Aorta (tissue), 5 donors: ENCODE results near the gene GPR146. TPM values are rescaled to one million over a fixed set of nuclear protein-coding genes. Genes with fewer than 3 reads are reported as not detected.
"Not testable (repeated sequence)": the region's sequence is repeated elsewhere in the genome, so short reads cannot be mapped to it uniquely, and the experiment has no call there.

Experiments
- ATAC-seq: fragments of 200-7000 bp; cut with Tn5 transposase; one replicate; pipeline ENCODE4 v1.9.1; 2022; ENCODE audit warnings: moderate library complexity; ENCODE audit not compliant: low FRiP score
- DNase-seq, 2 donors: peaks; one replicate each; pipeline ENCODE4 v3.0.0-alpha.2; 2020
- H3K27ac ChIP-seq, 2 donors: one replicate each; pipeline ENCODE4 v1.5.1; 2013; ENCODE audit warnings: low read length in 2 of 2, mild to moderate bottlenecking in 2 of 2, moderate library complexity in 2 of 2, control low read depth in 1 of 2, inconsistent platforms in 1 of 2, low read depth in 1 of 2
- H3K27me3 ChIP-seq, 2 donors: one replicate each; pipeline ENCODE4 v1.6.1; 2013; ENCODE audit warnings: control low read depth in 1 of 2, low read length in 1 of 2, mild to moderate bottlenecking in 1 of 2, moderate library complexity in 1 of 2; ENCODE audit not compliant: insufficient read depth in 2 of 2, control insufficient read depth in 1 of 2
- H3K36me3 ChIP-seq, 2 donors: one replicate each; pipeline ENCODE4 v1.6.1; 2013; ENCODE audit warnings: control low read depth in 1 of 2, low read length in 1 of 2, mild to moderate bottlenecking in 1 of 2; ENCODE audit not compliant: insufficient read depth in 2 of 2, control insufficient read depth in 1 of 2
- H3K4me1 ChIP-seq, 2 donors: one replicate each; pipeline ENCODE4 v1.6.1; 2013; ENCODE audit warnings: low read length in 2 of 2, control low read depth in 1 of 2, mild to moderate bottlenecking in 1 of 2, moderate library complexity in 1 of 2; ENCODE audit not compliant: insufficient read depth in 2 of 2, control insufficient read depth in 1 of 2
- H3K4me3 ChIP-seq, 2 donors: one replicate each; pipeline ENCODE4 v1.5.1; 2013; ENCODE audit warnings: low read length in 2 of 2, control low read depth in 1 of 2, mild to moderate bottlenecking in 1 of 2
- H3K9me3 ChIP-seq: one replicate; pipeline ENCODE4 v1.6.1; 2013; ENCODE audit warnings: mild to moderate bottlenecking, low read length; ENCODE audit not compliant: control insufficient read depth
- whole genome bisulfite sequencing, 2 donors: extraction: QIAGEN DNeasy Blood & Tissue Kit; methylation state at CpG; one replicate each; pipeline ENCODE4 v1.1.7; 2013; 5-methylcytosine and 5-hydroxymethylcytosine counted together
- intact Hi-C, 2 donors: fragments of 100-400 bp; cut with DNase I; formaldehyde crosslinking; loops; one replicate each; pipeline versions ENCODE4 v1.14.2 to v1.15.0; 2022
- polyA plus RNA-seq, 2 donors: library from polyadenylated mRNA; stranded (reverse); fragments of 200-250 nt; gene quantifications; one replicate each; pipeline ENCODE4 v1.2.3, GENCODE V29; 2013
- total RNA-seq, 2 donors: library from RNA; stranded (reverse); fragmentation: NEBNext Ultra II Directional; extraction: Animal tissue kit (Norgen Biotek cat#: 25700); gene quantifications; one replicate each; pipeline ENCODE4 v1.2.1, GENCODE V29; 2021
- donor health status: healthy with polysubstance abuse.
- donor health status: Bipolar disorder and iron deficiency.
- donor health status: DM: no; HTN: no; CAD: no.
- donor health status: DM: no; HTN: no; CAD: no.
- donor health status: DM: yes; HTN: yes; CAD: no.

The GPR146 gene
- total and polyA plus RNA-seq, 4 donors, result 2.2 to 44.2 (median 10.4) TPM

GRCh38 chr7:1065585-1066241, 21.4 kb downstream of the GPR146 start:
- intact Hi-C loops, result loop anchor here (1.0 kb wide), 1 partner anchor 72 kb away; no protein-coding TSS in a partner anchor
- ATAC-seq (peak; percentile 93), DNase-seq (peak; percentile 88 to 96)
- no peak overlapping the region for H3K4me3 ChIP-seq
- no peaks in the 10 kb centered on the region for H3K9me3 ChIP-seq
- no peaks in the 10 kb centered on the region for H3K4me1 ChIP-seq
- no peaks in the 10 kb centered on the region for H3K36me3 ChIP-seq
- H3K27me3 ChIP-seq, result no peaks in the 10 kb centered on the region
- no peak overlapping the region for H3K27ac ChIP-seq
- 9% methylated on average over 48 of the region's 48 CpGs for WGBS, 2 donors

GRCh38 chr7:1066242-1066588, 21.9 kb downstream of the GPR146 start:
- Histone ChIP-seq H3K27ac (no peak overlapping the region), H3K9me3 (no peaks in the 10 kb centered on the region), H3K4me1 (no peaks in the 10 kb centered on the region), H3K4me3 (no peak overlapping the region), H3K36me3 (no peaks in the 10 kb centered on the region), H3K27me3 (no peaks in the 10 kb centered on the region)
- intact Hi-C loops, result no loop called here
- DNase-seq (no peak), ATAC-seq (no peak)
- 62 to 63% methylated on average over 21 of the region's 21 CpGs for WGBS, 2 donors

DNA sequence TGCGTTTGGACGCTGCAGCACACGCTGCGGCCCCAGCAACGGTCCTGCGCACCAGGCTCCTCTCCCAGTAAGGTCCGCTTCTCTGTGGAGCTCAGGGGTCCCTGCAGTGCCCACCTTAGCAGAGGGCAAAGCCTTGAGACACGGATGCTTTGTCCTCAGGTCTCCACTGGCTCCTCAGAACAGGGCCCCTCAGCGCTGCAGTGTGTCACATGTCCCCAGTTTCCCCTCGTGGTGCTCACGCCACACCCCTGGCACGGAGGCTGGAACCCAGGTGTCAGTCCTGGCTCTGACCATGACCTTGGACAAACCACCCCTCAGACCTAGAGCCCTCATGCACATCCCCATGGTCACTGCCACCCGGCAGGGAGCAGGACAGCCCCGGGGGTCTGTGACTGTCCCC, 23.7 kb downstream of the GPR146 start:
- no peak overlapping the region for H3K4me3 ChIP-seq
- ATAC-seq (no peak), DNase-seq (no peak)
- no peaks in the 10 kb centered on the region for H3K9me3 ChIP-seq
- H3K36me3 ChIP-seq, result no peaks in the 10 kb centered on the region
- no peaks in the 10 kb centered on the region for H3K4me1 ChIP-seq
- no peaks in the 10 kb centered on the region for H3K27me3 ChIP-seq
- intact Hi-C loops, result no loop called here
- WGBS, 2 donors, result 90 to 95% methylated on average over 14 of the region's 14 CpGs
- H3K27ac ChIP-seq, result no peak overlapping the region

- H3K36me3 ChIP-seq, result no peaks in the 10 kb centered on the region
- intact Hi-C loops, result no loop called here
- H3K9me3 ChIP-seq, result no peaks in the 10 kb centered on the region
- H3K27me3 ChIP-seq, result no peaks in the 10 kb centered on the region
- H3K27ac ChIP-seq, result no peak overlapping the region
- ATAC-seq, result no peak
- H3K4me1 ChIP-seq, result no peaks in the 10 kb centered on the region
- whole genome bisulfite sequencing, 2 donors, result 82 to 92% methylated on average over 11 of the region's 11 CpGs
- H3K4me3 ChIP-seq, result no peak overlapping the region
- DNase-seq, result no peak
Observed at GRCh38 chr7:1068619-1069018, 24.3 kb downstream of the GPR146 start.

GRCh38 chr7:1070544-1071011, 26.2 kb downstream of the GPR146 start:
- no peak overlapping the region for H3K4me3 ChIP-seq
- ATAC-seq, result no peak
- WGBS, 2 donors, result 94% methylated on average over 42 of the region's 42 CpGs
- no peaks in the 10 kb centered on the region for H3K4me1 ChIP-seq
- H3K27ac ChIP-seq, result no peak overlapping the region
- no peak for DNase-seq
- no peaks in the 10 kb centered on the region for H3K36me3 ChIP-seq
- H3K9me3 ChIP-seq, result no peaks in the 10 kb centered on the region
- H3K27me3 ChIP-seq, result no peaks in the 10 kb centered on the region
- intact Hi-C loops, result no loop called here

DNA sequence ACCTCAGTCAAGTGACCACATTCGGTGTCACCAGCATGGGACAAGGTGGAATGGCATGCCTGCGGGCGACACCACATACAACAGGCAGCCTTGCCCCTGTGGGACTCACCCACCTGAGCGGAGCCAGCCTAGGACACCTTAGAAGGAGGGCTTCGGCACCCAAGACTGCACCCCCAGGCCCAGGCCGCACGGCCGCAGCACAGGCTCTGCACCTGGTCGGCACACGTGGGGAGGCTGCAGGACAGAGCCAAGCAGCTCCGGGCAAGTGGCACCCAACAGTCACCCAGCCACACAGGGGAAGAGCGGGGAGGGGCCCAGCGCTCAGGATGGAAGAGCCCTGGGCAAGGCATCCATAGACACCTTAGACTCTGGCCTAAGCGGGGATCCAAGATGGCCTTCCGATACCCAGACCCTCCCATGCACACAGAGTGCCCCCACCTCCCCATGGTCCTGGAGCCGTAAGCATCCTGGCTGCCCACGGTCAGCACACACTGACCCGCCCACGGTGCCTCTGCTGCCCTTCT, 27.4 kb downstream of the GPR146 start:
- intact Hi-C loops, result no loop called here
- no peaks in the 10 kb centered on the region for H3K36me3 ChIP-seq
- no peaks in the 10 kb centered on the region for H3K27me3 ChIP-seq
- ATAC-seq (no peak), DNase-seq (no peak)
- H3K4me3 ChIP-seq, result no peak overlapping the region
- no peak overlapping the region for H3K27ac ChIP-seq
- H3K9me3 ChIP-seq, result no peaks in the 10 kb centered on the region
- WGBS, 2 donors, result 95% methylated on average over 19 of the region's 19 CpGs
- no peaks in the 10 kb centered on the region for H3K4me1 ChIP-seq

- intact Hi-C loops, result no loop called here
- Histone ChIP-seq H3K4me1 (no peaks in the 10 kb centered on the region), H3K36me3 (no peaks in the 10 kb centered on the region), H3K9me3 (no peaks in the 10 kb centered on the region), H3K27ac (no peak overlapping the region), H3K4me3 (no peak overlapping the region), H3K27me3 (no peaks in the 10 kb centered on the region)
- DNase-seq, result no peak
- 57 to 72% methylated on average over 41 to 61 of the region's 61 CpGs for WGBS, 2 donors
- ATAC-seq, result no peak
Observed at GRCh38 chr7:1073142-1073977, 29.0 kb downstream of the GPR146 start.

DNA sequence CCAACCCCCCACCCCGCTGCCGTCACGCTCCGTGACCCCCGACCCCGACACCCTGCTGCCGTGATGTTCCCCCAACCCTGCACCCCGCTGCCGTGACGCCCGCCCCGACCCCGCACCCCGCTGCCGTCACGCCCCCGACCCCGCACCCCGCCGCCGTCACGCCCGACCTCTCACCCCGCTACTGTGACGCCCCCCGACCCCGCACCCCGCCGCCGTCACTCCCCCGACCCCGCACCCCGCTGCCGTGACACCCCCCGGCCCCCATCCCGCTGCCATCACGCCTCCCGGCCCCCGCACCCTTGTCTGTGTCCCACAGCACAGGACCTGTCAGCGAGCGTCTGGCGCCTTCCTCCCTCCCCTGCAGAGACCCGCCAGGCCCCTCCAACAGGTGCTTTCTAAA, 29.7 kb downstream of the GPR146 start:
- WGBS, 2 donors, result 87 to 93% methylated on average over 17 to 43 of the region's 43 CpGs
- DNase-seq, H3K27me3 ChIP-seq, ATAC-seq, H3K4me1 ChIP-seq, H3K4me3 ChIP-seq, H3K27ac ChIP-seq, intact Hi-C loops, H3K9me3 ChIP-seq, H3K36me3 ChIP-seq: not testable (repeated sequence)
